DND-41 (cell line): ENCODE results near the gene CARF.

Source experiments
- ATAC-seq: fragments of 200-7000 bp; cut with Tn5 transposase; 3 replicates; pipeline ENCODE4 v1.9.1; 2021; ENCODE audit warnings: low read depth; ENCODE audit not compliant: insufficient read depth
- DNase-seq: peaks from one replicate; pipeline ENCODE4 v3.0.0-alpha.2; 2020
- H2AFZ ChIP-seq: 2 replicates; pipeline ENCODE4 v1.6.0; 2012; ENCODE audit warnings: low read depth, low read length
- H3K27ac ChIP-seq: 2 replicates; pipeline ENCODE4 v1.5.1; 2012; ENCODE audit warnings: low read length, inconsistent platforms
- H3K27me3 ChIP-seq: fragments of 200-600 bp; sonication (generic); 2 replicates; pipeline ENCODE4 v1.6.0; 2012; ENCODE audit warnings: low read length, mild to moderate bottlenecking, inconsistent platforms; ENCODE audit not compliant: insufficient read depth, poor library complexity
- H3K36me3 ChIP-seq: 2 replicates; pipeline ENCODE4 v1.5.1; 2012; ENCODE audit warnings: low read length, inconsistent platforms; ENCODE audit not compliant: insufficient read depth
- H3K4me1 ChIP-seq: 2 replicates; pipeline ENCODE4 v1.5.1; 2012; ENCODE audit warnings: mild to moderate bottlenecking, low read length; ENCODE audit not compliant: insufficient read depth
- H3K4me2 ChIP-seq: 2 replicates; pipeline ENCODE4 v1.6.0; 2012; ENCODE audit warnings: mild to moderate bottlenecking, moderate library complexity, low read length, inconsistent platforms; ENCODE audit not compliant: insufficient read depth
- H3K4me3 ChIP-seq, 2 experiments: fragments of 200-600 bp in 1 of 2; shearing (Covaris generic) in 1 of 2; 2 replicates each; pipeline ENCODE4 v1.5.1; 2012 to 2016; ENCODE audit warnings: inconsistent platforms in 2 of 2, low read length in 2 of 2, mild to moderate bottlenecking in 2 of 2, low read depth in 1 of 2, moderate library complexity in 1 of 2
- H3K79me2 ChIP-seq: 2 replicates; pipeline ENCODE4 v1.6.0; 2012; ENCODE audit warnings: low read length, inconsistent platforms; ENCODE audit not compliant: insufficient read depth
- H3K9ac ChIP-seq: 2 replicates; pipeline ENCODE4 v1.6.0; 2012; ENCODE audit warnings: low read depth, mild to moderate bottlenecking, inconsistent platforms, low read length, moderate library complexity
- H3K9me3 ChIP-seq: 2 replicates; pipeline ENCODE4 v1.5.1; 2012; ENCODE audit warnings: low read length, moderate library complexity, mild to moderate bottlenecking, inconsistent platforms; ENCODE audit not compliant: insufficient read depth, severe bottlenecking
- H4K20me1 ChIP-seq: 2 replicates; pipeline ENCODE4 v1.6.0; 2012; ENCODE audit warnings: low read length; ENCODE audit not compliant: insufficient read depth
- EZH2 ChIP-seq: IDR thresholded peaks from 3 replicates; pipeline ENCODE4 v1.6.1; 2012; ENCODE audit warnings: borderline replicate concordance, low read depth, mild to moderate bottlenecking, moderate library complexity, low read length, inconsistent platforms; ENCODE audit not compliant: severe bottlenecking
- TF ChIP-seq, protein P1 (sequence below): IDR thresholded peaks from 2 replicates; pipeline ENCODE4 v1.5.1; 2012; ENCODE audit warnings: borderline replicate concordance, low read length, moderate library complexity, mild to moderate bottlenecking; ENCODE audit not compliant: poor library complexity, severe bottlenecking; ENCODE audit errors: extremely low read depth

The CARF gene

GRCh38 chr2:202933139-202933510 is 21.1 kb downstream of the CARF start:
- no peak for DNase-seq
- no peak overlapping the region for H3K4me2 ChIP-seq
- H2AFZ ChIP-seq, result no peak overlapping the region

GRCh38 chr2:202933958-202934357 is 21.9 kb downstream of the CARF start:
- Histone ChIP-seq H3K4me1 (no peaks in the 10 kb centered on the region), H3K27me3 (no peaks in the 10 kb centered on the region), H3K9ac (no peak overlapping the region), H3K27ac (no peak overlapping the region), H3K4me3 (no peak overlapping the region), H2AFZ (no peak overlapping the region), H3K4me2 (no peak overlapping the region), H3K79me2 (no peaks in the 10 kb centered on the region), H3K9me3 (no peaks in the 10 kb centered on the region), H3K36me3 (peaks cover 7% of the 10 kb centered on the region; the same call in 1 of the 2 replicates), H4K20me1 (no peaks in the 10 kb centered on the region)
- no peak for ATAC-seq
- DNase-seq, result no peak
- TF ChIP-seq, protein P1, sequence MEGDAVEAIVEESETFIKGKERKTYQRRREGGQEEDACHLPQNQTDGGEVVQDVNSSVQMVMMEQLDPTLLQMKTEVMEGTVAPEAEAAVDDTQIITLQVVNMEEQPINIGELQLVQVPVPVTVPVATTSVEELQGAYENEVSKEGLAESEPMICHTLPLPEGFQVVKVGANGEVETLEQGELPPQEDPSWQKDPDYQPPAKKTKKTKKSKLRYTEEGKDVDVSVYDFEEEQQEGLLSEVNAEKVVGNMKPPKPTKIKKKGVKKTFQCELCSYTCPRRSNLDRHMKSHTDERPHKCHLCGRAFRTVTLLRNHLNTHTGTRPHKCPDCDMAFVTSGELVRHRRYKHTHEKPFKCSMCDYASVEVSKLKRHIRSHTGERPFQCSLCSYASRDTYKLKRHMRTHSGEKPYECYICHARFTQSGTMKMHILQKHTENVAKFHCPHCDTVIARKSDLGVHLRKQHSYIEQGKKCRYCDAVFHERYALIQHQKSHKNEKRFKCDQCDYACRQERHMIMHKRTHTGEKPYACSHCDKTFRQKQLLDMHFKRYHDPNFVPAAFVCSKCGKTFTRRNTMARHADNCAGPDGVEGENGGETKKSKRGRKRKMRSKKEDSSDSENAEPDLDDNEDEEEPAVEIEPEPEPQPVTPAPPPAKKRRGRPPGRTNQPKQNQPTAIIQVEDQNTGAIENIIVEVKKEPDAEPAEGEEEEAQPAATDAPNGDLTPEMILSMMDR, result no peak
- no peak for TF ChIP-seq EZH2

More at GRCh38 chr2:202933139-202933510, 21.1 kb downstream of the CARF start:
- no peak for ATAC-seq
- Histone ChIP-seq H3K9me3 (no peaks in the 10 kb centered on the region), H3K4me3 (no peak overlapping the region), H4K20me1 (no peaks in the 10 kb centered on the region), H3K79me2 (no peaks in the 10 kb centered on the region), H3K27ac (no peak overlapping the region), H3K4me1 (no peaks in the 10 kb centered on the region), H3K9ac (no peak overlapping the region), H3K36me3 (peaks cover 3% of the 10 kb centered on the region; the same call in 1 of the 2 replicates), H3K27me3 (no peaks in the 10 kb centered on the region)
- no peak for TF ChIP-seq EZH2
- TF ChIP-seq, protein P1, result no peak

DNA sequence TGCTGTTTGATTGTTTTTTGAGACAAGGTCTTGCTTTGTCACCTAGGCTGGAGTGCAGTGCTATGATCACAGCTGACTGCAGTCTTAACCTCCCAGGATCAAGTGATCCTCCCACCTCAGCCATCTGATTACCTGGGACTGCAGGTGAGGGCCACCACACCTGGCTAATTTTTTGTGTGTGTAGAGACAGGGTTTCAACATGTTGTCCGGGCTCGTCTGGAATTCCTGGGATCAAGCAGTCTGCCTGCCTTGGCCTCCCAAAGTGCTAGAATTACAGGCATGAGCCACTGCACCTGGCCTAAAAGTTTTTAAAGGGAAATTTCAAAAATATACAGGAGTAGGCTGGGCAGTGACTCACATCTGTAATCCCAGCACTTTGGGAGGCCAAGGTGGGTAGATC is 22.4 kb downstream of the CARF start:
- ATAC-seq, result no peak
- no peak overlapping the region for H3K4me3 ChIP-seq
- H3K9ac ChIP-seq, result no peak overlapping the region
- no peak overlapping the region for H3K27ac ChIP-seq
- H3K9me3 ChIP-seq, result no peaks in the 10 kb centered on the region
- no peak for DNase-seq
- no peaks in the 10 kb centered on the region for H3K79me2 ChIP-seq
- no peaks in the 10 kb centered on the region for H4K20me1 ChIP-seq
- no peak overlapping the region for H3K4me2 ChIP-seq
- TF ChIP-seq, protein P1, result no peak
- no peak for TF ChIP-seq EZH2
- peaks cover 8% of the 10 kb centered on the region; the same call in 1 of the 2 replicates for H3K36me3 ChIP-seq
- H3K27me3 ChIP-seq, result no peaks in the 10 kb centered on the region
- no peak overlapping the region for H2AFZ ChIP-seq
- no peaks in the 10 kb centered on the region for H3K4me1 ChIP-seq

GRCh38 chr2:202938960-202939359 is 26.9 kb downstream of the CARF start:
- no peak for TF ChIP-seq EZH2
- TF ChIP-seq, protein P1, result no peak
- H3K27me3 ChIP-seq, result no peaks in the 10 kb centered on the region
- H3K36me3 ChIP-seq, result peaks cover 11% of the 10 kb centered on the region; the same call in 1 of the 2 replicates
- H3K9ac ChIP-seq, result no peak overlapping the region
- ATAC-seq (no peak), DNase-seq (no peak)
- H3K9me3 ChIP-seq, result no peaks in the 10 kb centered on the region
- H2AFZ ChIP-seq, result no peak overlapping the region
- H4K20me1 ChIP-seq, result no peaks in the 10 kb centered on the region
- no peak overlapping the region for H3K4me3 ChIP-seq
- H3K27ac ChIP-seq, result no peak overlapping the region
- no peak overlapping the region for H3K4me2 ChIP-seq
- no peaks in the 10 kb centered on the region for H3K4me1 ChIP-seq
- H3K79me2 ChIP-seq, result no peaks in the 10 kb centered on the region
